SK-N-SH (cell line): ENCODE results near the gene PLAC9. TPM values are rescaled to one million over a fixed set of nuclear protein-coding genes. Genes with fewer than 3 reads are reported as not detected.

Experiments
- polyA plus RNA-seq, 3 experiments: library from polyadenylated mRNA; depleted of rRNA; stranded (reverse); fragments of >200 nt; gene quantifications; 2 replicates each; pipeline ENCODE4 v1.2.3, GENCODE V29; 2012

Gene PLAC9
- polyA plus RNA-seq, 1 of the 3 experiments (the other 2 are of a cell fraction): 0.21 TPM

Other genes with a start within 250 kb of the PLAC9 start
- 0.03 TPM in 1 of 2 replicates, not detected in the other for gene SFTPD, start 183.6 kb upstream of the PLAC9 start, polyA plus RNA-seq (2012; rRNA removed)
- gene TMEM254, start 54.1 kb upstream of the PLAC9 start, polyA plus RNA-seq (2012; rRNA removed): 20.5 and 27.3 TPM in 2 replicates
- gene ANXA11, start 72.8 kb downstream of the PLAC9 start, polyA plus RNA-seq (2012; rRNA removed): 50.9 and 53.6 TPM in 2 replicates
- 0.03 and 0.05 TPM in 2 replicates for gene MAT1A, start 156.9 kb downstream of the PLAC9 start, polyA plus RNA-seq (2012; rRNA removed)
- gene DYDC1, start 224.0 kb downstream of the PLAC9 start, polyA plus RNA-seq (2012; rRNA removed): not detected in 2 replicates
- 0.08 and 0.10 TPM in 2 replicates for gene DYDC2, start 224.1 kb downstream of the PLAC9 start, polyA plus RNA-seq (2012; rRNA removed)